ENCODE data around the gene MBP. TPM values are rescaled to one million over a fixed set of nuclear protein-coding genes. Genes with fewer than 3 reads are reported as not detected.

MBP gene
- polyA plus RNA-seq, 4 donors = 14.3 to 34.3 (median 23.0) TPM

DNA sequence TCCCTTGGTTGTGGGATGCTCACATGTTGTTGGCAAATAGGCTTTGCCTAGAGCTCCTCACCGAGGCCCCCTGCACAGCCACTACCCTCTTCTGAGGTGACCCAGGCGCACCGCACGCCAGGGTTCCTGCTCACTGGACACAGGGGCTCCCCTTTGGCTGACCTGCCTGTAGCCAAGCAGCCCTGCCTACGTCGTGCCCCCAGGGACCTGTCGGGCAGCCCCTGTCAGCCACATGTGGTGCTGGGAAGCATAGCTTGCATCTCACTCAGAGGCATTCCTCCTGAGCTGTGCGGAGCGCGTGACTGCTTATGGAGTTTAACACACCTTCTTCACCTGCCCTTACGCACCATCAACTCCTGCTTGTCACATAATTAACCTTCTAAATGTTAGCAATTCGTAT, 194.0 kb downstream of the MBP start:
- WGBS, 3 donors = 89 to 95% (median 90%) methylated on average over 12 of the region's 12 CpGs
- peaks cover 6 to 40% (median 8%) of the 10 kb centered on the region in 3 donors for H3K36me3 ChIP-seq (ENCODE audit: control insufficient read depth in 3 of 3, insufficient read depth in 2 of 3, low read depth in 1 of 3, low read length in 3 of 3)
- H3K4me1 ChIP-seq (ENCODE audit: control insufficient read depth in 3 of 3, insufficient read depth in 2 of 3, low read depth in 1 of 3, low read length in 2 of 3) = no peaks in the 10 kb centered on the region
- H3K9me3 ChIP-seq (ENCODE audit: control insufficient read depth in 2 of 2, insufficient read depth in 1 of 2, low read depth in 1 of 2, low read length in 1 of 2) = no peaks in the 10 kb centered on the region
- no peak overlapping the region for H3K4me3 ChIP-seq (ENCODE audit: low read depth in 1 of 3, low read length in 3 of 3)
- FAIRE-seq = no peak
- DNase-seq = no peak
- H3K27me3 ChIP-seq (ENCODE audit: control insufficient read depth in 3 of 3, insufficient read depth in 3 of 3, low read length in 3 of 3) = no peaks in the 10 kb centered on the region
- no peak overlapping the region for H3K27ac ChIP-seq (ENCODE audit: low read depth in 1 of 3, low read length in 2 of 3)

DNA sequence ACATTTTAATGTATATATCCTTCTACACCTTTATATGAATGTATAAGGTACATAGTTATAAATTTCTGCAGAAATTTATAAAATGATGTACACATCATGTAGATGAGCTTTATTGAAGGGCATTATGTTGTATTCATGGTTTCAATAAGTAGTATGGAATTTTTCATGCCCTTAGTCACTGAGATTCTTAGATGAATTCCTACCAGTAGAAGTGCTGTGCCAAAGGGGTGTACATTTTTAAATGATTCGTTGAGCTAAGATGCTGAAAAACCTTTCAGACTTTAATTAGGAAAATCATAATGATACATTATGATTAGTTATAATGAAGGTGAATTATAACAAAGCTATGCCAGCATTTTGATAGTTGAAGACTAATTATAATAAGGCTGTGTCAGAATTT, 195.0 kb downstream of the MBP start:
- peaks cover 6 to 45% (median 8%) of the 10 kb centered on the region in 3 donors for H3K36me3 ChIP-seq (ENCODE audit: control insufficient read depth in 3 of 3, insufficient read depth in 2 of 3, low read depth in 1 of 3, low read length in 3 of 3)

DNA sequence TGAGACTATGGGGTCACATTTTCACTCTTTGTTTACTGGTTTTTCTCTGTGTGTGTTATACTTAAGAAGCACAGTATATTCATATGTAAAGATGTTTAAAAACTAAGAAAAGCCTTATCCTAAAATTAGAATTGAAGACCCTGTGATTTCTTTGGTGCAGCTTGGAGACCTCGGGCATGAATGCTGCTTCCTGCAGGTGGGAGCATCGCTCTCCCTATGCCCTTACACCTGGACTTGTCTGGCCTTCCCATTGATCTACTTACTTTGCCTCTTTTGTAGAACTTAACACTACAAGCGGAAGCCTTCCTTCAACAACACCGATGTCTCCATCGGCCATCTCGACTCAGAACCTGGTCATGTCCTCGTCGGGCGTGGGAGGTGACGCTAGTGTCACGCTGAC, 195.7 kb downstream of the MBP start:
- Histone ChIP-seq H3K4me3 (ENCODE audit: low read depth in 1 of 3, low read length in 3 of 3) (no peak overlapping the region), H3K9me3 (ENCODE audit: control insufficient read depth in 2 of 2, insufficient read depth in 1 of 2, low read depth in 1 of 2, low read length in 1 of 2) (no peaks in the 10 kb centered on the region), H3K4me1 (ENCODE audit: control insufficient read depth in 3 of 3, insufficient read depth in 2 of 3, low read depth in 1 of 3, low read length in 2 of 3) (no peaks in the 10 kb centered on the region), H3K27me3 (ENCODE audit: control insufficient read depth in 3 of 3, insufficient read depth in 3 of 3, low read length in 3 of 3) (no peaks in the 10 kb centered on the region), H3K36me3 (ENCODE audit: control insufficient read depth in 3 of 3, insufficient read depth in 2 of 3, low read depth in 1 of 3, low read length in 3 of 3) (peaks cover 8 to 51% (median 8%) of the 10 kb centered on the region in 3 donors), H3K27ac (ENCODE audit: low read depth in 1 of 3, low read length in 2 of 3) (no peak overlapping the region)
- FAIRE-seq (no peak), DNase-seq (no peak)
- 95 to 96% (median 95%) methylated on average over 11 of the region's 11 CpGs for WGBS, 3 donors

More for the DNA sequence above, 195.0 kb downstream of the MBP start:
- WGBS, 3 donors = 79 to 89% (median 86%) methylated on average over 1 of the region's 1 CpG
- H3K4me3 ChIP-seq (ENCODE audit: low read depth in 1 of 3, low read length in 3 of 3) = no peak overlapping the region
- no peaks in the 10 kb centered on the region for H3K27me3 ChIP-seq (ENCODE audit: control insufficient read depth in 3 of 3, insufficient read depth in 3 of 3, low read length in 3 of 3)
- no peak for DNase-seq
- FAIRE-seq = no peak
- no peak overlapping the region for H3K27ac ChIP-seq (ENCODE audit: low read depth in 1 of 3, low read length in 2 of 3)
- no peaks in the 10 kb centered on the region for H3K9me3 ChIP-seq (ENCODE audit: control insufficient read depth in 2 of 2, insufficient read depth in 1 of 2, low read depth in 1 of 2, low read length in 1 of 2)
- H3K4me1 ChIP-seq (ENCODE audit: control insufficient read depth in 3 of 3, insufficient read depth in 2 of 3, low read depth in 1 of 3, low read length in 2 of 3) = no peaks in the 10 kb centered on the region

DNA sequence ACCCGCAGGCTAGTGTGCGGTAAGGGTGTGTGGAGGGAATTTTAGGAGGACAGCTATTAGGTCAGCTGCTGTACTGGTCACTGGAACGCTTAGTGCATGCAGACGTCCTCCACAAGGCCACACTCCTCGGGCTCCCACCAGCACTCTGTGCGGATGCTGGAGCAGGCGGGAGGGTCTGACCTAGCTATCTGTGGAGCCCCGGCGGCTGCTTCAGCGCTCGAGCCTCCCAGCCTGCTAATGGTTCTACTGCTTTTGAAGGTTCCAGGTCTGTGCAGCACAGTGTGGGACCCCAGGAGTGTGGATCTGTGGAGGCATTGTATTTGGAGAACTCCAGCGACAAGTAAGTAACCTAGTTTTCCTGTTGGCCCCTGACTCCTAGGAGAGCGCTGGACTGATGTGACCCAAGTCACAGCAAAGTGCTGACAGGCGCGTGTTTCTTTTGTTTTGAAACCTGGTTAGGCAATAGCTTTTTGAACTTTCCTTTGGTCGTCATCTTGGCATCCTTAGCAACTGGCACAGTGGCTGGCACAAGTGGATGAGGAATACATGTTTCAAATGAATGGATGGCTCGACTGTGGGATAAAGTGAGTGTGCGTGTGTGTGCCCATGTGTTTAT, 196.8 kb downstream of the MBP start:
- FAIRE-seq (no peak), DNase-seq (no peak)
- H3K9me3 ChIP-seq (ENCODE audit: control insufficient read depth in 2 of 2, insufficient read depth in 1 of 2, low read depth in 1 of 2, low read length in 1 of 2) = no peaks in the 10 kb centered on the region
- H3K27me3 ChIP-seq (ENCODE audit: control insufficient read depth in 3 of 3, insufficient read depth in 3 of 3, low read length in 3 of 3) = no peaks in the 10 kb centered on the region
- no peak overlapping the region for H3K27ac ChIP-seq (ENCODE audit: low read depth in 1 of 3, low read length in 2 of 3)
- no peaks in the 10 kb centered on the region for H3K4me1 ChIP-seq (ENCODE audit: control insufficient read depth in 3 of 3, insufficient read depth in 2 of 3, low read depth in 1 of 3, low read length in 2 of 3)
- WGBS, 3 donors = 95 to 97% (median 96%) methylated on average over 18 of the region's 18 CpGs
- peaks cover 8 to 45% (median 8%) of the 10 kb centered on the region in 3 donors for H3K36me3 ChIP-seq (ENCODE audit: control insufficient read depth in 3 of 3, insufficient read depth in 2 of 3, low read depth in 1 of 3, low read length in 3 of 3)
- H3K4me3 ChIP-seq (ENCODE audit: low read depth in 1 of 3, low read length in 3 of 3) = no peak overlapping the region

DNA sequence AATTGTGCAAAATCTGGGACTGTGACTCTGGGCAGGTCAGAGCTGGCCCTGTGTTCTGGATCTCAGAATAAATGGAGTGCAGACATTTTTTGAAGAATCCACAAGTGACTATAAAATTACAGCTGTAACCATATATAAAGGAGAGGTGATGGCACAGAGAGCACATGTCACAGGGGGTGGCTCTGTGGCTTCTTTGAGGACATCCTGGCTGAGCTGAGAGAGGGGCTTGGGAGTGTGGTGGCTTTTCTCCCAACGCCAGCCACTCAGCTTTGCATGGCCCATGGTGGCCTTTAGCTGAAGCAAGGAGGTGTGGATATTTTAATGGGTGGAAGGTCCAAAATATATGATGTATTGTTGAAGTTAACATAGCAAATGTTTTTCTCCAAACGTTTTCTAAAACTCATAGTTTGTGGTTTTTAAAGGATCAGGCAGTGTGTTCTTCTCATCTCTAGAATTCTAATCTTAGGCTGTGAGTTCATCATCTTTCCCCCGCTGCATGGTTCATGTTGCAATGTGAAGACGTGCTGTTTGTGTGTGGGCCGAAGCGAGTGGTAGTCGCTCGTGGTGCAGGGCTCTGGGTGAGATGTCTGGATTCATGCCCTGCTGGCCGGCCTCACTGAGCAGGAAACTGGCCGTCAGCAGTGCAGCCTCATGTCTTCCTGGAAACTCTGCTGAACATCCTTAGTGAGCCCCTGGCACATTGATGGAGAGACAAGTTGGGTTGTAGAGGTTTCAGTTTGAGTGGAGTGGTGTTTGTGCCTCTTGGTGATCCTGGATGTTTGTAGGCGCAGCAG, 200.4 kb downstream of the MBP start:
- DNase-seq (no peak), FAIRE-seq (no peak)
- Histone ChIP-seq H3K9me3 (ENCODE audit: control insufficient read depth in 2 of 2, insufficient read depth in 1 of 2, low read depth in 1 of 2, low read length in 1 of 2) (no peaks in the 10 kb centered on the region), H3K36me3 (ENCODE audit: control insufficient read depth in 3 of 3, insufficient read depth in 2 of 3, low read depth in 1 of 3, low read length in 3 of 3) (peaks cover 9 to 35% (median 10%) of the 10 kb centered on the region in 3 donors), H3K4me3 (ENCODE audit: low read depth in 1 of 3, low read length in 3 of 3) (no peak overlapping the region), H3K27me3 (ENCODE audit: control insufficient read depth in 3 of 3, insufficient read depth in 3 of 3, low read length in 3 of 3) (no peaks in the 10 kb centered on the region), H3K27ac (ENCODE audit: low read depth in 1 of 3, low read length in 2 of 3) (no peak overlapping the region), H3K4me1 (ENCODE audit: control insufficient read depth in 3 of 3, insufficient read depth in 2 of 3, low read depth in 1 of 3, low read length in 2 of 3) (no peaks in the 10 kb centered on the region)
- 76 to 91% (median 91%) methylated on average over 11 of the region's 11 CpGs for WGBS, 3 donors

DNA sequence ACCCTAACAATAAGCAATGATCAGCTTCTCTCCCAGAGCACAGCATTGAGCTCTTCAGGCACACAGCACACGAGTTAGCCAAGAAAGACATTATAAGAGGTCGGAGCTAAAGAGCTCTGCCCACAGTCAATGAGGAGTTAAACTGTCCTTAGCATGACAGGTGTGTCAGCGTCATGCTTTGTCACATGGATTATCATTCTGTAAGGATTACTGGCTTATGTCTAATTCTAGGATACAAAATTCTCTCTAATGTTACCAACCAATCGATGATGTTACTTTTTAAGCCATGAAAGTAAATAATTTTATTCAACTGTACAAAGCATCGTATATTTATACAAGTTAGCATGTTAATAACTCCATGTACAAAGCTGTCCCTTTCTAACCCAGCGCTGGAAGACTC, 201.4 kb downstream of the MBP start:
- no peaks in the 10 kb centered on the region for H3K9me3 ChIP-seq (ENCODE audit: control insufficient read depth in 2 of 2, insufficient read depth in 1 of 2, low read depth in 1 of 2, low read length in 1 of 2)
- 92 to 95% (median 95%) methylated on average over 6 of the region's 6 CpGs for WGBS, 3 donors

More for the DNA sequence above, 201.4 kb downstream of the MBP start:
- FAIRE-seq = no peak
- Histone ChIP-seq H3K4me3 (ENCODE audit: low read depth in 1 of 3, low read length in 3 of 3) (no peak overlapping the region), H3K27ac (ENCODE audit: low read depth in 1 of 3, low read length in 2 of 3) (no peak overlapping the region), H3K4me1 (ENCODE audit: control insufficient read depth in 3 of 3, insufficient read depth in 2 of 3, low read depth in 1 of 3, low read length in 2 of 3) (no peaks in the 10 kb centered on the region), H3K27me3 (ENCODE audit: control insufficient read depth in 3 of 3, insufficient read depth in 3 of 3, low read length in 3 of 3) (no peaks in the 10 kb centered on the region), H3K36me3 (ENCODE audit: control insufficient read depth in 3 of 3, insufficient read depth in 2 of 3, low read depth in 1 of 3, low read length in 3 of 3) (peaks cover 11 to 35% (median 14%) of the 10 kb centered on the region in 3 donors)
- DNase-seq = no peak

Other genes with a start within 250 kb of the MBP start
- 1 to 10 TPM in 1 of 4 donors, under 1 TPM in 1, not detected in 2; 0.01 to 1.1 TPM for gene GALR1, start 117.1 kb upstream of the MBP start, polyA plus RNA-seq

All from small intestine (tissue), 7 donors.